PC-3 (cell line): ENCODE data around the gene VPS54. TPM values are rescaled to one million over a fixed set of nuclear protein-coding genes. Genes with fewer than 3 reads are reported as not detected.
"Not testable (repeated sequence)": the region's sequence is repeated elsewhere in the genome, so short reads cannot be mapped to it uniquely, and the experiment has no call there.

Experiments
- ATAC-seq: fragments of 200-7000 bp; cut with Tn5 transposase; 2 replicates; pipeline ENCODE4 v1.9.1; 2020; ENCODE audit warnings: mild to moderate bottlenecking, moderate library complexity
- BruUV-seq: library from RNA; stranded (reverse); fragments of 400-500 nt; replicated peaks from 2 replicates; lab custom pipeline; 2021; lab: Mats Ljungman, UMichigan
- CTCF ChIA-PET: fragments of 300-600 bp; sonication (Branson Sonifier 250); formaldehyde crosslinking; loops from one replicate; lab custom pipeline; 2022; ENCODE audit warnings: antibody characterized with exemption; lab: Charles Lee
- POLR2A ChIA-PET: fragments of 300-600 bp; sonication (Branson Sonifier 250); formaldehyde crosslinking; loops from one replicate; lab custom pipeline; 2022; ENCODE audit warnings: antibody characterized with exemption; ENCODE audit not compliant: unreplicated experiment; lab: Charles Lee
- DNase-seq: peaks from one replicate; pipeline ENCODE4 v3.0.0-alpha.2; 2015
- H2AFZ ChIP-seq: fragments of 300-600 bp; sonication (generic); 2 replicates; pipeline ENCODE4 v1.6.0; 2016; ENCODE audit warnings: antibody characterized with exemption, low read length
- H3F3A ChIP-seq: fragments of 300-600 bp; sonication (generic); one replicate; pipeline ENCODE4 v1.6.0; 2017; ENCODE audit warnings: antibody characterized with exemption, low read length, control low read depth, mild to moderate bottlenecking; ENCODE audit not compliant: unreplicated experiment
- H3K27ac ChIP-seq: fragments of 300-600 bp; sonication (generic); 2 replicates; pipeline ENCODE4 v1.5.1; 2016; ENCODE audit warnings: mild to moderate bottlenecking, low read length
- H3K27me3 ChIP-seq: fragments of 300-600 bp; sonication (generic); 2 replicates; pipeline ENCODE4 v1.6.1; 2016; ENCODE audit warnings: low read length, mixed read lengths
- H3K36me3 ChIP-seq: fragments of 300-600 bp; sonication (generic); 2 replicates; pipeline ENCODE4 v1.6.1; 2016; ENCODE audit warnings: low read depth, mixed run types, low read length, mixed read lengths
- H3K4me1 ChIP-seq: fragments of 300-600 bp; sonication (generic); 2 replicates; pipeline ENCODE4 v1.5.1; 2016; ENCODE audit warnings: low read length; ENCODE audit not compliant: insufficient read depth
- H3K4me2 ChIP-seq: fragments of 300-600 bp; sonication (generic); 2 replicates; pipeline ENCODE4 v1.6.0; 2016; ENCODE audit warnings: low read length
- H3K4me3 ChIP-seq: fragments of 300-600 bp; sonication (generic); 2 replicates; pipeline ENCODE4 v1.5.1; 2016; ENCODE audit warnings: mild to moderate bottlenecking, low read length, mixed read lengths
- H3K79me2 ChIP-seq: fragments of 300-600 bp; sonication (generic); 2 replicates; pipeline ENCODE4 v1.6.1; 2017; ENCODE audit warnings: low read length, mixed read lengths
- H3K9ac ChIP-seq: fragments of 300-600 bp; sonication (generic); 2 replicates; pipeline ENCODE4 v1.6.0; 2016; ENCODE audit warnings: mild to moderate bottlenecking, low read length
- H3K9me2 ChIP-seq: fragments of 300-600 bp; sonication (generic); replicated peaks from 2 replicates; pipeline ENCODE4 v1.6.1; 2016; ENCODE audit warnings: mixed run types, low read length, mixed read lengths
- H3K9me3 ChIP-seq: fragments of 300-600 bp; sonication (generic); 2 replicates; pipeline ENCODE4 v1.6.1; 2016; ENCODE audit warnings: low read length, mixed read lengths
- H4K20me1 ChIP-seq: fragments of 300-600 bp; sonication (generic); 2 replicates; pipeline ENCODE4 v1.6.1; 2016; ENCODE audit warnings: low read length, mixed read lengths
- EZH2 ChIP-seq: fragments of 300-600 bp; sonication (generic); IDR thresholded peaks from one replicate; pipeline ENCODE4 v1.6.1; 2017; ENCODE audit warnings: antibody characterized with exemption, mild to moderate bottlenecking, low read length; ENCODE audit not compliant: unreplicated experiment
- EZH2phosphoT487 ChIP-seq: fragments of 300-600 bp; sonication (generic); IDR thresholded peaks from 2 replicates; pipeline ENCODE4 v1.6.1; 2018; ENCODE audit warnings: mild to moderate bottlenecking, antibody characterized with exemption, low read length, borderline replicate concordance
- intact Hi-C: fragments of 100-400 bp; cut with micrococcal nuclease; formaldehyde crosslinking; loops from 2 replicates; pipeline ENCODE4 v1.9.0; 2023
- total RNA-seq: library from RNA; depleted of rRNA; stranded (reverse); fragments of >200 nt; gene quantifications from 2 replicates; pipeline ENCODE4 v1.2.3, GENCODE V29; 2014
- TF ChIP-seq, protein P1 (sequence below): fragments of 300-600 bp; sonication (generic); conservative IDR thresholded peaks from 2 replicates; pipeline ENCODE4 v1.5.1; 2017; ENCODE audit warnings: antibody characterized with exemption, low read depth, mild to moderate bottlenecking, low read length

Gene VPS54
- total RNA-seq, 1 experiment from 2014 or later, result 17.9 TPM

DNA sequence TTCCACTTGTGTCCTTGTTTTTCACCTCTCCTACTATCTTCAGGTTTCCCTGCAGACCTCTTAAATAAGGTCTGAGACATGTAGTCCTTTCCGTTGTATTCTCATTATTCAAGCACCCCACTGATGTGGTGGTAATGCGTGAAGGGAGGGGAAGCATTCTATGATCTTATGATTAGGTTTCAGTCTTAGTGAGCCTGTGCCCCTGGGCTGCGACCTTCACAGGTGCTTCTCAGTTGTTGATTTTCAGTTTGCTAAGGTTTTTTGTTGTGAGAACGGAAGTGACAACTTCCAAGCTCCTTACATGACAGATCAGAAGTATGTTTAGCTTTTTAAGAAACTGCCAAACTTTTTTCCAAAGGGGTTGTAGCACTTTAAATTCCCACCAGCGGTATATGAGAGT lies 41.3 kb downstream of the VPS54 start:
- peaks cover 21% of the 10 kb centered on the region; the same call in 1 of the 2 replicates for H3K36me3 ChIP-seq
- POLR2A ChIA-PET, result no interaction called here
- H4K20me1 ChIP-seq, result no peaks in the 10 kb centered on the region
- no peak overlapping the region for H3K4me2 ChIP-seq
- H3K27me3 ChIP-seq, result no peaks in the 10 kb centered on the region
- H3K9me3 ChIP-seq, result no peaks in the 10 kb centered on the region
- H3F3A ChIP-seq, result no peaks in the 10 kb centered on the region
- no peak for ATAC-seq
- no peak overlapping the region for H3K9ac ChIP-seq
- H3K27ac ChIP-seq, result no peak overlapping the region
- no peaks in the 10 kb centered on the region for H3K9me2 ChIP-seq
- no peak for TF ChIP-seq EZH2
- TF ChIP-seq, protein P1, sequence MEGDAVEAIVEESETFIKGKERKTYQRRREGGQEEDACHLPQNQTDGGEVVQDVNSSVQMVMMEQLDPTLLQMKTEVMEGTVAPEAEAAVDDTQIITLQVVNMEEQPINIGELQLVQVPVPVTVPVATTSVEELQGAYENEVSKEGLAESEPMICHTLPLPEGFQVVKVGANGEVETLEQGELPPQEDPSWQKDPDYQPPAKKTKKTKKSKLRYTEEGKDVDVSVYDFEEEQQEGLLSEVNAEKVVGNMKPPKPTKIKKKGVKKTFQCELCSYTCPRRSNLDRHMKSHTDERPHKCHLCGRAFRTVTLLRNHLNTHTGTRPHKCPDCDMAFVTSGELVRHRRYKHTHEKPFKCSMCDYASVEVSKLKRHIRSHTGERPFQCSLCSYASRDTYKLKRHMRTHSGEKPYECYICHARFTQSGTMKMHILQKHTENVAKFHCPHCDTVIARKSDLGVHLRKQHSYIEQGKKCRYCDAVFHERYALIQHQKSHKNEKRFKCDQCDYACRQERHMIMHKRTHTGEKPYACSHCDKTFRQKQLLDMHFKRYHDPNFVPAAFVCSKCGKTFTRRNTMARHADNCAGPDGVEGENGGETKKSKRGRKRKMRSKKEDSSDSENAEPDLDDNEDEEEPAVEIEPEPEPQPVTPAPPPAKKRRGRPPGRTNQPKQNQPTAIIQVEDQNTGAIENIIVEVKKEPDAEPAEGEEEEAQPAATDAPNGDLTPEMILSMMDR, result no peak
- no peak for TF ChIP-seq EZH2phosphoT487
- intact Hi-C loops, result no loop called here
- H3K4me1 ChIP-seq, result peaks cover 16% of the 10 kb centered on the region
- 0 out of 2 replicates have a peak, but pooled peaks cover 6% of the 10 kb centered on the region for H3K79me2 ChIP-seq
- no peak for DNase-seq
- CTCF ChIA-PET, result no interaction called here
- no TSS peak for BruUV-seq
- H3K4me3 ChIP-seq, result no peak overlapping the region
- no peak overlapping the region for H2AFZ ChIP-seq

DNA sequence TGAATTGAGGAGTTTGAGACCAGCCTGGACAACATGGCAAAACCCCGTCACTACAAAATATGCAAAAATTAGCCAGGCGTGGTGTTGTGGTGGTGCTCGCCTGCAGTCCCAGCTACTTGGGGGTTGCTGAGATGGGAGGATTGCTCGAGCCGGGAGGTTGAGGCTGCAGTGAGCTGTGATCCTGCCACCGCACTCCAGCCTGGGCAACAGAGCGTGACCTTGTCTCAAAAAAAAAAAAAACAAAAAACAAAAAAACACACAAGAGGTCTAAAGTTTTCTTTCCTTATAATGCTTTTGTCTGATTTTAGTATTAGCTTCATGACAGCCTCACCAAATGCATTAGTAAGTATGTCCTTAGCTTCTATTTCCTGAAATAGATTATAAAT lies 43.1 kb downstream of the VPS54 start:
- Histone ChIP-seq H3F3A (no peaks in the 10 kb centered on the region), H3K36me3 (peaks cover 14% of the 10 kb centered on the region; the same call in 1 of the 2 replicates), H3K4me1 (no peaks in the 10 kb centered on the region), H2AFZ (no peak overlapping the region), H4K20me1 (no peaks in the 10 kb centered on the region), H3K79me2 (no peaks in the 10 kb centered on the region), H3K27ac (no peak overlapping the region), H3K27me3 (no peaks in the 10 kb centered on the region), H3K9me3 (no peaks in the 10 kb centered on the region), H3K9me2 (no peaks in the 10 kb centered on the region), H3K4me3 (no peak overlapping the region), H3K9ac (no peak overlapping the region), H3K4me2 (no peak overlapping the region)
- ChIA-PET POLR2A (no interaction called here), CTCF (no interaction called here)
- no peak for ATAC-seq
- no peak for DNase-seq
- intact Hi-C loops, result no loop called here
- TF ChIP-seq EZH2phosphoT487 (no peak), EZH2 (no peak)
- TF ChIP-seq, protein P1, result no peak
- no TSS peak for BruUV-seq

DNA sequence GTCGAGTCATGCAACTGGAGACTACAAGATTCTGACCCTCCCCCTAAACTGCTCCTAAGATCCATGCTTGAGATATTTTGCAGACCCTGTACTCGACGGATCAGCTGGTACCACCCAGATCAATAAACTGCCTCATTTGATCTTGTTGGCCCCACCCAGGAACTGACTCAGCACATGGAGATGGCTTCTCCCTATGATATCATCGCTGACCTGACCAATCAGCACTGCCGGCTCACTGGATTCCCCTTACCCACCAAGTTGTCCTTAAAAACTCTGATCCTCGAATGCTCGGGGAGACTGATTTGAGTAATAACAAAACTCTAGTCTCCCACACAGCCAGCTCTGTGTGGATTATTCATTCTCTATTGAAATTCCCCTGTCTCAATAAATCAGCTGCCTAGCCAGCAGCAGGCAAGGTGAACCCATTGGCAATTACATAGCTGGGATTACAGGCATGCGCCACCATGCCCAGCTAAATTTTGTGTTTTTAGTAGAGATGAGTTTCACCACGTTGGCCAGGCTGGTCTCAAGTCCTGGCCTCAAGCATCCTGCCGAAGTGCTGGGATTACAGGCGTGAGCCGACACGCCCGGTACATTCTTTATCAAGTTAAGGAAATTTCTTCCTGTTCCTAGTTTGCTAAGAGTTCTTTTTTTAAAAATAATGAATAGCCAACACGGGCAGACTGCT lies 43.6 kb downstream of the VPS54 start:
- no peak overlapping the region for H3K4me2 ChIP-seq
- no peaks in the 10 kb centered on the region for H3K4me1 ChIP-seq
- BruUV-seq, result no TSS peak
- POLR2A ChIA-PET, result no interaction called here
- H4K20me1 ChIP-seq, result no peaks in the 10 kb centered on the region
- no peaks in the 10 kb centered on the region for H3K9me3 ChIP-seq
- no peaks in the 10 kb centered on the region for H3K27me3 ChIP-seq
- H3K9ac ChIP-seq, result no peak overlapping the region
- no peaks in the 10 kb centered on the region for H3K9me2 ChIP-seq
- TF ChIP-seq EZH2, result no peak
- TF ChIP-seq EZH2phosphoT487, result no peak
- TF ChIP-seq, protein P1, result no peak
- DNase-seq, result no peak
- H3K36me3 ChIP-seq, result peaks cover 13% of the 10 kb centered on the region; the same call in 1 of the 2 replicates
- H3F3A ChIP-seq, result no peaks in the 10 kb centered on the region
- intact Hi-C loops, result no loop called here
- no peak overlapping the region for H2AFZ ChIP-seq
- no peak for ATAC-seq
- CTCF ChIA-PET, result no interaction called here
- H3K79me2 ChIP-seq, result no peaks in the 10 kb centered on the region
- no peak overlapping the region for H3K4me3 ChIP-seq
- no peak overlapping the region for H3K27ac ChIP-seq

DNA sequence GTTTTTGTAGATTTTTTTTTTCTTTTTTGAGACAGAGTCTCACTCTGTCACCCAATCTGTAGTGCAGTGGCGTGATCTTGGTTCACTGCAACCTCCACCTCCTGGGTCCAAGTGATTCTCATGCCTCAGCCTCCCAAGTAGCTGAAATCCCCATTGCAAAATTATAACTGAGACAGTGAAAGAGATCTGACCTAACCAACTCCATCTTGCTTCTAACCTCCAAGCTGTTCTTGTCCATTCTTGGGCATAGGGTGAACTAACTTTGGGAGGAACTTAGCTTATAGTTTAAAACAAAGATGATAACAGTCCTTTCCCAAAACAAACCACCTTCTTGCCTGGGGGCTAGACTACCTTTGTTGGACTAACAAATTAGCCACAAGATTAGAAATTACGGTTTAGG lies 44.2 kb downstream of the VPS54 start:
- H4K20me1 ChIP-seq, H2AFZ ChIP-seq, H3K36me3 ChIP-seq, POLR2A ChIA-PET, H3F3A ChIP-seq, H3K4me2 ChIP-seq, DNase-seq, intact Hi-C loops, H3K79me2 ChIP-seq, H3K9ac ChIP-seq, H3K4me1 ChIP-seq, H3K27me3 ChIP-seq, H3K9me3 ChIP-seq, BruUV-seq, H3K9me2 ChIP-seq, H3K4me3 ChIP-seq, ATAC-seq, H3K27ac ChIP-seq, CTCF ChIA-PET: not testable (repeated sequence)
